ENCODE data around the gene PSMG3.
A peak's percentile ranks its signal among the peaks of the same experiment; 100 is the strongest.
"Not testable (repeated sequence)": the region's sequence is repeated elsewhere in the genome, so short reads cannot be mapped to it uniquely, and the experiment has no call there.

The PSMG3 gene

GRCh38 chr7:1596181-1597043 lies 26.6 kb upstream of the PSMG3 start:
- DNase-seq, result no peak

- no peak for DNase-seq
These were observed 25.8 kb upstream of the PSMG3 start for GRCh38 chr7:1595636-1596035.

- DNase-seq, result no peak
These were observed 25.2 kb upstream of the PSMG3 start for GRCh38 chr7:1595027-1595426.

- DNase-seq, result no peak
These were observed 24.1 kb upstream of the PSMG3 start for GRCh38 chr7:1593904-1594421.

- no peak for DNase-seq
These were observed 23.4 kb upstream of the PSMG3 start for GRCh38 chr7:1593091-1593866.

GRCh38 chr7:1592299-1592871 lies 22.6 kb upstream of the PSMG3 start:
- DNase-seq, result no peak

GRCh38 chr7:1591876-1592275 lies 22.0 kb upstream of the PSMG3 start:
- no peak for DNase-seq

GRCh38 chr7:1591396-1591795 lies 21.6 kb upstream of the PSMG3 start:
- no peak for DNase-seq

- no peak for DNase-seq
These were observed 21.1 kb upstream of the PSMG3 start for GRCh38 chr7:1590887-1591286.

- DNase-seq, result no peak
These were observed 20.6 kb upstream of the PSMG3 start for GRCh38 chr7:1590476-1590875.

- no peak for DNase-seq
These were observed 19.1 kb upstream of the PSMG3 start for GRCh38 chr7:1588978-1589377.

GRCh38 chr7:1587738-1588137 lies 17.9 kb upstream of the PSMG3 start:
- DNase-seq, result no peak

- DNase-seq, result no peak
These were observed 17.2 kb upstream of the PSMG3 start for GRCh38 chr7:1586827-1587705.

GRCh38 chr7:1586126-1586826 lies 16.4 kb upstream of the PSMG3 start:
- DNase-seq, result no peak

- DNase-seq, result no peak
These were observed 15.5 kb upstream of the PSMG3 start for GRCh38 chr7:1585142-1585981.

- DNase-seq, result no peak
These were observed 14.9 kb upstream of the PSMG3 start for GRCh38 chr7:1584700-1585099.

GRCh38 chr7:1583241-1583930 lies 13.6 kb upstream of the PSMG3 start:
- DNase-seq, result not testable (repeated sequence)

GRCh38 chr7:1580422-1581030 lies 10.7 kb upstream of the PSMG3 start:
- DNase-seq, result no peak

GRCh38 chr7:1579481-1580421 lies 9.9 kb upstream of the PSMG3 start:
- peak; percentile 38 for DNase-seq
